ENCODE measurements around the gene GALNT3. TPM values are rescaled to one million over a fixed set of nuclear protein-coding genes. Genes with fewer than 3 reads are reported as not detected.

The GALNT3 gene
- total and polyA plus RNA-seq, 4 donors: 6.7 to 14.0 (median 9.9) TPM

DNA sequence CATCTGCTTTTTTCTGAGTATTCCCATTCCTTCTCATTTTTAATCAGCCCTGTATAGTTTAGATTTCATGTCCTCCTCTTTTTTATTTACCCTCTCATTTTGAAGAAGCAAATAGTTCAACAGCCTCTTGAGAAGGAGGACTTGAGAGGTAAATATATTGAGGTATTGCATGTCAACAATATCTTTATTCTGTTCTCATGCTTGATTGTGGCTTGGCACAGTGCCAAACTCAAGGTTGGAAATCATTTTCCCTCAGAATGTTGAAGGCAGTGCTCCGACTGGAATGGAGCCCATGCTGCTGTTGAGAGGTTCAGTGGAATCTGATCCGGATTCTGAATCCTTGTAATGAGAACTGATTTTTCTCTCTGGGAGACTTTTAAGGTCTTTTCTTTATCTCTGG lies 31.0 kb upstream of the GALNT3 start:
- Histone ChIP-seq H3K4me3 (ENCODE audit: low read depth, low read length) (no peak overlapping the region), H3K36me3 (ENCODE audit: control insufficient read depth, insufficient read depth, low read length) (no peaks in the 10 kb centered on the region)
- WGBS (ENCODE audit: insufficient coverage): 7% methylated on average over 2 of the region's 2 CpGs

DNA sequence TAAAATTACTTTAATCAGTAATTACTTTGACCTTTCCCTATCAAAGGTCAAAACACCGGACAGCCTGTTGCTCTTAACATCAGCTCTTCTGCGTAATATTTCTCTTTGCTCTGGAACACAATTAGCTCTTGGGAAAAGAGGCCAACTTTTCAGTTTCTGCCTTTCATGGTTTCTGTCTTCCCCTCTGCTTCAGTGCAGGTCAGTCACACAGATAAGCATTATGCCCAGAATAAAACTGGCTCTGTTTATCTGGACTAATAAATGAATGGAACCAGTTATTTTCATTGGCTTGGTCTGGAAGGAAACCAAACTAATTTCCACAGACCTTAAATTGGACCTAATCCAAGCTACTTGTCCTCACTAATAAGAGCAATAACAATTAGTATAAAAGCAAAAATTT lies 26.2 kb upstream of the GALNT3 start:
- peak in 3 of 6 donors; percentile 13 to 50 (median 32) for DNase-seq (ENCODE audit: low read depth in 4 of 6, low spot score in 6 of 6)
- H3K36me3 ChIP-seq (ENCODE audit: control insufficient read depth, insufficient read depth, low read length): no peaks in the 10 kb centered on the region
- H3K9me3 ChIP-seq (ENCODE audit: control insufficient read depth, insufficient read depth, low read length): no peaks in the 10 kb centered on the region
- H3K27ac ChIP-seq (ENCODE audit: low read depth, low read length): no peak overlapping the region
- whole genome bisulfite sequencing (ENCODE audit: insufficient coverage): 67% methylated on average over 1 of the region's 2 CpGs
- no peaks in the 10 kb centered on the region for H3K4me1 ChIP-seq (ENCODE audit: control insufficient read depth, insufficient read depth, low read length)
- no peaks in the 10 kb centered on the region for H3K27me3 ChIP-seq (ENCODE audit: control insufficient read depth, insufficient read depth, low read length)
- no peak overlapping the region for H3K4me3 ChIP-seq (ENCODE audit: low read depth, low read length)

More for the DNA sequence above, 31.0 kb upstream of the GALNT3 start:
- peak in 2 of 6 donors; percentile 38 to 53 for DNase-seq (ENCODE audit: low read depth in 4 of 6, low spot score in 6 of 6)
- no peaks in the 10 kb centered on the region for H3K9me3 ChIP-seq (ENCODE audit: control insufficient read depth, insufficient read depth, low read length)
- no peak overlapping the region for H3K27ac ChIP-seq (ENCODE audit: low read depth, low read length)
- no peaks in the 10 kb centered on the region for H3K27me3 ChIP-seq (ENCODE audit: control insufficient read depth, insufficient read depth, low read length)
- no peaks in the 10 kb centered on the region for H3K4me1 ChIP-seq (ENCODE audit: control insufficient read depth, insufficient read depth, low read length)

DNA sequence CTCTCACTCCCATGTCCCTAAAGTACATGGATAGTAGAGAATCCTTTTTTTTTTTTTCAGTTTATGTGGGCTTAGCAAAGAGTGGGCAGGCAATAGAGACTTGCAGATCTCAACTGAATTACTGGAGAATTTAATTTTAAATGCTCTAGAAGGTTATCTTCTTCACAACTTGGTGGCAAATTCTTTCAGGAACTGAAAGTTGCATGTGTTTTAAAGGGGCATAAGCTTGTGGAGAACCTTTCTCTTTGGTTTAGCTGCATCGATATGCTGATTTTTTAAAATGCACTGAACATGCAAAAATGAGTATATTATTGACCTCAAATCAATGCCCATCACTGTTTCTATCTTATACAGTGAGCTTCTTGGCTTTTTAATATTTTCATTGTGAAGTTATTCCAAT lies 24.9 kb upstream of the GALNT3 start:
- Histone ChIP-seq H3K9me3 (ENCODE audit: control insufficient read depth, insufficient read depth, low read length) (no peaks in the 10 kb centered on the region), H3K4me3 (ENCODE audit: low read depth, low read length) (no peak overlapping the region), H3K27ac (ENCODE audit: low read depth, low read length) (no peak overlapping the region), H3K27me3 (ENCODE audit: control insufficient read depth, insufficient read depth, low read length) (no peaks in the 10 kb centered on the region), H3K4me1 (ENCODE audit: control insufficient read depth, insufficient read depth, low read length) (no peaks in the 10 kb centered on the region), H3K36me3 (ENCODE audit: control insufficient read depth, insufficient read depth, low read length) (no peaks in the 10 kb centered on the region)
- DNase-seq (ENCODE audit: low read depth in 4 of 6, low spot score in 6 of 6): no peak
- no CpG with 5 or more reads among the region's 1 CpG for WGBS (ENCODE audit: insufficient coverage)

DNA sequence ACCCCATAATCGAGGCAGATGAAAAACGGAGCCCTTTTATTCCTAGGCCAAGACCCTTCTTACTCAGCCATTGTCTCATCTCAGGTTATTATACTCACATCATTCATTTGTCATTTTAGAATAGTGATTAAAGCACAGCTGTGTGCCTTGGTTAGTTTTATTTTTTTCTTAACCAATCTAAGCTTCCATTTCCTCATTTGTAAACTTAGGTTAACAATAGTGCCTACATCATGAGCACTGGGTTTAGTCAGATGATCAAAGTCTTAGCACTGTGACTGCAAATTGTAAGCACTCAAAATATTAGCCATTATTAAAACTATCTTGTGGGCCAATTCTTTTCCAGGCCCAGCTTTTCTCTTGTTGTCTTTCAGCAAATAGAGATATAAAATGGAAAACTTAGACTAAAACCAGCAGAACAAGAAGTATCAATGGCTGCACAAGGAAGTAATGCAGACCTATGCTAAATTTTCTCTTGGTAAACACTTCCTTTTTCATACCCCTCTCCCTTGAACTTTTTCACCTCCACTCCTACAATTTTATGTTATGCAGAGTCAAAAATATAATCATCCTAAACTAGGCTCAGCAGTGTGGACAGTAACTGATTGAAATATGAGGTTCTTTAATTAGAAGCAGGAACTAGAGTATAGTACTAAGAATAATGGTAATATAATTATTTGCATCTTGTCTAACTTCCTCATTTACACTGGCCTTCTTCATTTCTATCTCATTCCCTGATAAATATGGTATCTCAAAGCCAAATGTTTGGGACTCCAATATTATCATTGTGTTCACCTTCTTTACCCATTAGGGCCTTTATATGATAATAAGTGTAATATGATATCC lies 21.5 kb upstream of the GALNT3 start:
- no peak for DNase-seq (ENCODE audit: low read depth in 4 of 6, low spot score in 6 of 6)
- no peaks in the 10 kb centered on the region for H3K4me1 ChIP-seq (ENCODE audit: control insufficient read depth, insufficient read depth, low read length)
- H3K36me3 ChIP-seq (ENCODE audit: control insufficient read depth, insufficient read depth, low read length): no peaks in the 10 kb centered on the region
- no peaks in the 10 kb centered on the region for H3K27me3 ChIP-seq (ENCODE audit: control insufficient read depth, insufficient read depth, low read length)
- no peak overlapping the region for H3K27ac ChIP-seq (ENCODE audit: low read depth, low read length)
- H3K9me3 ChIP-seq (ENCODE audit: control insufficient read depth, insufficient read depth, low read length): no peaks in the 10 kb centered on the region
- WGBS (ENCODE audit: insufficient coverage): no CpG with 5 or more reads among the region's 2 CpGs
- H3K4me3 ChIP-seq (ENCODE audit: low read depth, low read length): no peak overlapping the region

DNA sequence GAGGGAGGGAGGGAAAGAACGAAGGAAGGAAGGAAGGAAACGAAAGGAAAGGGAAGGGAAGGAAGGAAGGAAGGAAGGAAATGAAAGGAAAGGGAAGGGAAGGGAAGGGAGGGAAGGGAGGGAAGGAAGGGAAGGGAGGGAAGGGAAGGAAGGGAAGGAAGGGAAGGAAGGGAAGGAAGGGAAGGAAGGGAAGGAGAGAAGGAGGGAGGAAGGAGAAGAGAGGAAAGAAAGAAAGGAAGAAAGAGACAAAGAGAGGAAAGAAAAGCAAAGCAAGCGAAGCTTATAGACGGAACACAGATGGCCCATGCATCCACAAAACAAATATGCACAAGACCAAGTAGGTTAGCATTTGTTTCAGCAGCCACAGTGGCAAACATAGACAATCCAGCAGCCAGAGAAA lies 20.4 kb upstream of the GALNT3 start:
- Histone ChIP-seq H3K4me3 (ENCODE audit: low read depth, low read length) (no peak overlapping the region), H3K36me3 (ENCODE audit: control insufficient read depth, insufficient read depth, low read length) (no peaks in the 10 kb centered on the region), H3K27ac (ENCODE audit: low read depth, low read length) (no peak overlapping the region), H3K4me1 (ENCODE audit: control insufficient read depth, insufficient read depth, low read length) (no peaks in the 10 kb centered on the region), H3K27me3 (ENCODE audit: control insufficient read depth, insufficient read depth, low read length) (no peaks in the 10 kb centered on the region), H3K9me3 (ENCODE audit: control insufficient read depth, insufficient read depth, low read length) (no peaks in the 10 kb centered on the region)
- DNase-seq (ENCODE audit: low read depth in 4 of 6, low spot score in 6 of 6): no peak
- 80% methylated on average over 1 of the region's 4 CpGs for WGBS (ENCODE audit: insufficient coverage)

DNA sequence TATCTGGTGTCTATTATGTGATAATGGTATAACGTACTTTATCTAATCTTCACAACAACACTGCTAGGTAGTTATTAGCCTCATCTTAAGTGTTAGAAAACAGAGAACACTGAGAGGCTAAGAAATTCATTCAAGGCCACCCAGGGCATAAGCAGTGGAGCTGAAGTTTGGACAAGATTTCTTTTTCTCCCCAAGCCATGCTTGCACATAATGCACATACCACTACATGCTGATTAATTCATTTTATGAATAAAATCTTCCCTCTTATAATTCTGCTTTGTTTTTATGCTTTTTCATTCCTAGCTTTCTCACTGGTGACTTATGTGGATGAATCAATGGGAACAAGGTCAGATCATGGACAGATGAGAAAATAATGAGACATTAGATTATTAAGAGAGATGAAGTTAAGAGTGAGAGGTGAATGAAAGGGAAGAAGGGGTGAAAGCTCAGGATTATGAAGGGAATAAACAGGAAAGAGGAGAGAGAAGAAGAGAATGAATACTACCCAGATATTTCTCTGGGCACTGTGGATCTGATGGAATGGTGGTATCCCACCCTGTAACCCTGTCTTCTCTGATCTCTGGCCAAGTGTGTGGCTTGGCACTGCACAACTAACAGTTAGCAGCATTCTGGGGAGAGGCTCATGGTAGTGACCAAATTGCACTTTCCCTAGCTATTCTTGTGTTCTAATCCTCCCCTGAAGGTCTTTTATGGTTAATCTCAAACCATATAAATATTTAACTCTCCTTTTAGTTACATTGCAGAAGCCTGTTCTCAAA lies 17.7 kb upstream of the GALNT3 start:
- H3K27me3 ChIP-seq (ENCODE audit: control insufficient read depth, insufficient read depth, low read length): no peaks in the 10 kb centered on the region
- DNase-seq (ENCODE audit: low read depth in 4 of 6, low spot score in 6 of 6): no peak
- WGBS (ENCODE audit: insufficient coverage): no CpG with 5 or more reads among the region's 1 CpG

DNA sequence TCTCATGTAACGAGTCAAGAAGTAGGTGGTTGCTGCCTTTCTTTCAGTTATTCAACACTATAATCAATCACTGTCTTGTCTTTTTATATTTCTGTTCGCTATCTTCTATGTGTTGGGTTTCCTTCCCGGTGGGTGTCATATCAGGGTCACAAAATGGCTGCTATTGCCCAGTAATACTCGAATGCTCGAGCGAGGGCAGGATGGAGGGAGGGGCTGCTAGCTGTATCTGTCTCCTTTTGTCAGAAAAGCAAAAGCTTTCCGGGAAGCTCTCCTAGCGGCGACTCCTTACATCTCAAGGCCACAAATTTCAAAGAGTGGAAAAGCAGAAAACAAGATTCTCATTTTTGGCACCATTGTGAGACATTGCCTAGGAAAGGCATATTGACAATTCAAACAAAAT lies 16.4 kb upstream of the GALNT3 start:
- H3K27me3 ChIP-seq (ENCODE audit: control insufficient read depth, insufficient read depth, low read length): no peaks in the 10 kb centered on the region
- H3K9me3 ChIP-seq (ENCODE audit: control insufficient read depth, insufficient read depth, low read length): no peaks in the 10 kb centered on the region
- H3K4me1 ChIP-seq (ENCODE audit: control insufficient read depth, insufficient read depth, low read length): no peaks in the 10 kb centered on the region
- H3K36me3 ChIP-seq (ENCODE audit: control insufficient read depth, insufficient read depth, low read length): no peaks in the 10 kb centered on the region
- H3K27ac ChIP-seq (ENCODE audit: low read depth, low read length): no peak overlapping the region
- WGBS (ENCODE audit: insufficient coverage): 60% methylated on average over 3 of the region's 9 CpGs
- DNase-seq (ENCODE audit: low read depth in 4 of 6, low spot score in 6 of 6): no peak
- no peak overlapping the region for H3K4me3 ChIP-seq (ENCODE audit: low read depth, low read length)

More for the DNA sequence above, 17.7 kb upstream of the GALNT3 start:
- H3K4me3 ChIP-seq (ENCODE audit: low read depth, low read length): no peak overlapping the region
- no peak overlapping the region for H3K27ac ChIP-seq (ENCODE audit: low read depth, low read length)
- no peaks in the 10 kb centered on the region for H3K4me1 ChIP-seq (ENCODE audit: control insufficient read depth, insufficient read depth, low read length)
- no peaks in the 10 kb centered on the region for H3K9me3 ChIP-seq (ENCODE audit: control insufficient read depth, insufficient read depth, low read length)
- no peaks in the 10 kb centered on the region for H3K36me3 ChIP-seq (ENCODE audit: control insufficient read depth, insufficient read depth, low read length)

DNA sequence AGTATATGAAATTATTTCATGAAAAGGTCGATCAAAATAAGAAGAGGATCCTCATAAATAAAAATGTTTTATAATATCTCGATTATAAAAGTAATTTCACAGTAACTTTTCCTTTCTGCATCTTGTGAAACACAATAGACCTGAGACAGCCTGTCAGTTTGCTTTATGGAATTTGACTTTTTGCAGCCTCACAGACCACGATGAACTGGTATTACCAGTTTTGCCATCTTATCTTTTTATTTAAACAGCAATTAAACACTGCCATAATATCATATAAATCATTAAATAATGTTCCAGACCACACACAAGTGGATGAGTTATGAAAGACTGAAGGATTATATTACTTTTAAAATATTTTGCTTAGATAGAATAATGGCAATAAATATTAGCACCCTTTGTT lies 10.7 kb upstream of the GALNT3 start:
- no CpG with 5 or more reads among the region's 3 CpGs for WGBS (ENCODE audit: insufficient coverage)
- Histone ChIP-seq H3K9me3 (ENCODE audit: control insufficient read depth, insufficient read depth, low read length) (no peaks in the 10 kb centered on the region), H3K27ac (ENCODE audit: low read depth, low read length) (no peak overlapping the region), H3K4me3 (ENCODE audit: low read depth, low read length) (no peak overlapping the region), H3K36me3 (ENCODE audit: control insufficient read depth, insufficient read depth, low read length) (no peaks in the 10 kb centered on the region), H3K4me1 (ENCODE audit: control insufficient read depth, insufficient read depth, low read length) (no peaks in the 10 kb centered on the region), H3K27me3 (ENCODE audit: control insufficient read depth, insufficient read depth, low read length) (no peaks in the 10 kb centered on the region)
- DNase-seq (ENCODE audit: low read depth in 4 of 6, low spot score in 6 of 6): no peak

DNA sequence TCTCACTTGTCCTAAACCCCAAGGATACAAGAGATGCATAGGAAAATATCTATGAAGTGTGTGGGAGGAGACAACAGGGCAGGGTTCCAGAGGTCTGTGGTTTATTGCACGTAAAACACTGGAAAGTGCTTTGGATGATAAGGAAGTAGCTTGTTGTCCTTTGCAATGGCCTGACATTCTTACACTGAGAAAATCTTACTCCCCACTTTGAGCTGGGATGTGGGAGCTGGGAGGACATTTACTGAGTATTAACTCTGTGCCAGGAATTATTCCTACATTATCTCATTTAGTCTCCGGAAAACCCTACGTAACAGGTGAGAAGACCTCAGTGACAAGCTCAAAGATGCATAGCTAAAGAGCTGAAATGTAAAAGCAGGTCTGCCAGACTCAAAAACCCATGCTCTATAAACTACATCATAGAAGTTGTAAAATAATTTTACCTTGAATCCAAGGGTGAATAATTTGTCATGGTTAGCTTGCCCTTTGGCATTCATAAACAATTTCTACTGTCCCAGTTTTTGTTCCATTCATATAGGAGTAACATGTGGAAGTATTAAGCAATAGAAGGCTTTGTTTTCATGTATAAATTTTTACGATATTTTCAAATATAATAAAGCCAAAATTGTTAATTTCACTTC lies 9.2 kb upstream of the GALNT3 start:
- Histone ChIP-seq H3K27me3 (ENCODE audit: control insufficient read depth, insufficient read depth, low read length) (no peaks in the 10 kb centered on the region), H3K4me1 (ENCODE audit: control insufficient read depth, insufficient read depth, low read length) (no peaks in the 10 kb centered on the region), H3K4me3 (ENCODE audit: low read depth, low read length) (no peak overlapping the region), H3K9me3 (ENCODE audit: control insufficient read depth, insufficient read depth, low read length) (no peaks in the 10 kb centered on the region), H3K36me3 (ENCODE audit: control insufficient read depth, insufficient read depth, low read length) (no peaks in the 10 kb centered on the region), H3K27ac (ENCODE audit: low read depth, low read length) (no peak overlapping the region)
- WGBS (ENCODE audit: insufficient coverage): no CpG with 5 or more reads among the region's 4 CpGs
- DNase-seq (ENCODE audit: low read depth in 4 of 6, low spot score in 6 of 6): no peak
